NCI-H345 (cell line): ENCODE data around the gene CAMK2N1.
A peak's percentile ranks its signal among the peaks of the same experiment; 100 is the strongest.

Experiments
- DNase-seq: peaks from one replicate; lab custom pipeline; 2025; lab: John Stamatoyannopoulos, UW

The CAMK2N1 gene

DNA sequence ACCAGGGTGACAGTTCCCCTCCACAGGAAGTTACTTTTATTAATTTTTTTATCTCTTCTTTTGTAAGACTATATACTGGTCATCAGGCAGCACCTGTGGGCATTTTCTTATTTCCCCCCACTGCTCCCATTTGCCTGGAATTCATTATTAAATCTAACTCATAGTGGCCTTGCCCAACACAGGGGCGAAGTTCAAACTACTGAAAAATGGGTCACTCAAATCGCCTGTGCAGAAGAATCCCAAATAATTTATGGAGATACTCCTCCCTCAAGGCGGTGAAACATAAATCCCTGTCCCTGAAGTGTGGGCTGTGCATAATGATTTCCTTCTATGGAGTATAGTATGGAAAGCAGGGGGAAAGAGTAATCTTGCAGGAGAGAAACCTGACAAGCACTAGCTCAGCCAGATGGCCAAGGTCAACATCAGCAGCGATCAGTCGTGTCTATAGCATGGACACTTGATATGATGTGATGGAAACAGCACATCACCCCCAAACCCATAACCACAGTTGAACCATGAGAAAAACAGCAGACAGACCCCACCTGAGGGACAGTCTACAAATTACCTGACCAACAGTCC is 7.9 kb downstream of the CAMK2N1 start:
- DNase-seq = no peak

DNA sequence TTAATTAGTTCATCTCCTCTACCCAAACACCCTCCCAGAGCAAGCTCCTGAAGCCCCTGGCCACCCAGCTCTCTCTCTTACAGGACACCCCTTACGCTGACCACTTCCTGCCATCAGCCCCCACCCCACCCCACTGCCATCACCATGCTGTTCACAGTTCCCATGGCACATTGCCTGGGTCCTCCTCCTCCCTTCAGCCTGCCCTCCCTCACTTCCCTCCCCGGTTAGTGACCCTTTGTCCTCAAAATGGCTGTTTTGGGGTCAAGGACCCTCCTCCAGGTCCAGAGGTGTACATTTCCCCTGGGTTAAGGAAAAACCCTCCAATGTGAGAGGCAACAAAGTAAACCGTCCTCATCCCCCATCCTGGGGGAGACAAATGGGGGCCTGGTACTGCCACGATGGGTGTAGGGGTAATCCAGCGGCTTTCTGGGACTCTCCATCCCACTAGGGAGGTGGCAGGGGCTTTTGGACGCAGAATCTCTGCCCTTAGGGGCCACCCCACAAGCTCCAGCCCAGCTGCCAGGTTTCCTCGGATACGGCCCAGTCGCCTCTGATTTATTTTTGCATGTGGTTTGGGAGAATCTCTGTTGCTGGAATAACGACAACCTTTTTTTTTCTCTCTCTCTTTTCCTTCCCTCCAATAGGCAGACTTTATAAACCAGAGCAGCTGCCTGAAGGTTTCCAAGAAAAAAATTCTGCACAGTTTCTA is 8.5 kb downstream of the CAMK2N1 start:
- DNase-seq = no peak

DNA sequence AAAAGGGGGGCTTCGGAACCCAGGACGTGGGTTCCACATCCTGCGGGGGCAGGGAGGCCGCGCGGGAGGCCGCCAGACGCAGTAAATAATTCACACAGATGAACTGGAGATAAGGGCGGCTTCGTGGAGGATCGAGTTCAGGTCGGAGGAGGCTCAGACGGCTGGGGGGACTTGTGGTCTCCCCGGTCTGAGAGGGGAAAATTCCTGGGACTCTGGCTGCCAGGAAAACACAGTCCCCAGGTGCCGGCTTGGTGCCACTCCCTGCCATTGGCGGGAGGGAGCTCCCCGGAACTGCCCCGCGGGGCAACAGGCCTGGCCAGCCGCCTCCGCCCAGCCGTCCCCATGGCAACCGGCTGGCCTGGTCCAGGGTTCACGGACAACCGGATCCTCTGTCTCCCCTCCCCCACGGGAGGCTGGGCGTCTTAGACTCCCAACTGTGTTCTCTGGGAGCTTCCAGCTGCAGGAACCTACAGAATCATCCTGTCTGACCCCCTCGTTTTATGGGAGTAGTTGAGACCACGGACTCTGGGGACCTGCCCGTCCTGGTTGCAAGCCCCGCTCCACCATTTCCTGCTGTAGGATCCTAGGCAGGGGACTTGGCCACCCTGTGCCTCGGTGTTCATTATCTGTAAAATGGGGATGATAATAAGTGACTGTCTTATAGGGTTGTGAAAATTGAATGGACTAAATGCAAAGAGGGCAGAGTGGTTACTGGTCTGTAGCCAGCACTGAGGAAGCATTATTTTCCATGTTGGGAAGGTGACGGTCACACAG is 9.6 kb downstream of the CAMK2N1 start:
- no peak for DNase-seq

DNA sequence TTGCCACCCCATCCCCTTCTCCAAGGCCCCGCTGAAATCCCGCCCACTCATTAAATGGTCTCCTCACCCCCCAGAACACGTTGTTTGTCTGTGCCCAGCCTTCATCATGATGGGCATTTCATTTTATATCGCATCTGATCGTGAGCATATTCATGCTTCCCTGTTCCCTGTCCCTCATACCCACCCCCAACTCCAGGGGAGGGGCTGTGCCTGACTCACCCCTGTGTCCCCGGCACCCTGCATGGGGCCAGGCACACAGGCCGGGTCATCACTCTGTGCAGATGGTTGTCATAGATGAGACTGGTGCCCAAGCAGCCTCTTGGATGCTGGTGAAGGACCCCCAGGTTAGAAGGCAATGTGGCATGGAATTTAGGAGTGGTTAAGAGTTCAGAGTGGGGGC is 11.0 kb downstream of the CAMK2N1 start:
- no peak for DNase-seq

DNA sequence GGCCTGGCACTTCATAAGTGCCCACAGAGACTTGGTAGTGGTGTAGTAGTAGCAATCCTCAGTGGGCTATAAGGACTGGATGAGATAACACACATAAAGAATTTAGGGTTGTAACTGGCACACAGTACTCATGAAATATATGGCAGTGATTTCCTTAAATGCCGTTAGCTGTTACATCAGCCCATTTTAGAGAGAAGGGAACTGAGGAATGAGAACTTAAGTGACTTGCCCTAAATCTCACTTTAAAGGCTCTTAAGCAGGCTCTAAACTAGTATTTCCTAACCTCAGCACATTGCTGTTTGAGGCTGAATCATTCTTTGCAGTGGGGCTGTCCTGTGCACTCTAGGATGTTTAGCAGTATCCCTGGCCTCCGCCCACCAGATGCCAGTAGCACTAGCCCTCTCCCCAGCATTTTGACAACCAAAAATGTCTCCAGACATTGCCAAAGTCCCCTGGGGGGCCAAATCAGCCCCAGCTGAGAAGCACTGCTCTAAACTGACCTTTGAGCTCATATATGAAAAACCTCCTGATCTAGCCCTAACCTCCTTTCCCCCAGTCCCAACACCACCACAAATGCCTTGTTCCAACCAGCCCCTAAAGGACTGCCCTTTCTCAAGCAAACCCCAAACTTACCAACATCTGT is 11.6 kb downstream of the CAMK2N1 start:
- no peak for DNase-seq

DNA sequence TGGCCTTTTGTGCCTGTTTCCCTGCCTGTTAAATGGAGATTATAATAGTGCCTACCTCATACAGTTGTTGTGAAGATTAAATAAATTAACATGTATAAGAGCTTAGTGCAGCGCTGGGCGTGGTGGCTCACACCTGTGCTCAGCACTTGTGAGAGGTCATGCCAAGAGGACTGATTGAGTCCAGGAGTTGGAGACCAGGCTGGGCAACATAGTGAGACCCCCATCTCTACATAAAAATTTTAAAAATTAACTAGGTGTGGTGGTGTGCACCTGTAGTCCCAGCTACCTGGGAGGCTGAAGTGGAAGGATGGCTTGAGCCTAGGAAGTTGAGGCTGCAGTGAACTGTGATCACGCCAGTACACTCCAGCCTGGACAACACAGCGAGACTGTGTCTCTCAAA is 12.1 kb downstream of the CAMK2N1 start:
- DNase-seq = no peak

DNA sequence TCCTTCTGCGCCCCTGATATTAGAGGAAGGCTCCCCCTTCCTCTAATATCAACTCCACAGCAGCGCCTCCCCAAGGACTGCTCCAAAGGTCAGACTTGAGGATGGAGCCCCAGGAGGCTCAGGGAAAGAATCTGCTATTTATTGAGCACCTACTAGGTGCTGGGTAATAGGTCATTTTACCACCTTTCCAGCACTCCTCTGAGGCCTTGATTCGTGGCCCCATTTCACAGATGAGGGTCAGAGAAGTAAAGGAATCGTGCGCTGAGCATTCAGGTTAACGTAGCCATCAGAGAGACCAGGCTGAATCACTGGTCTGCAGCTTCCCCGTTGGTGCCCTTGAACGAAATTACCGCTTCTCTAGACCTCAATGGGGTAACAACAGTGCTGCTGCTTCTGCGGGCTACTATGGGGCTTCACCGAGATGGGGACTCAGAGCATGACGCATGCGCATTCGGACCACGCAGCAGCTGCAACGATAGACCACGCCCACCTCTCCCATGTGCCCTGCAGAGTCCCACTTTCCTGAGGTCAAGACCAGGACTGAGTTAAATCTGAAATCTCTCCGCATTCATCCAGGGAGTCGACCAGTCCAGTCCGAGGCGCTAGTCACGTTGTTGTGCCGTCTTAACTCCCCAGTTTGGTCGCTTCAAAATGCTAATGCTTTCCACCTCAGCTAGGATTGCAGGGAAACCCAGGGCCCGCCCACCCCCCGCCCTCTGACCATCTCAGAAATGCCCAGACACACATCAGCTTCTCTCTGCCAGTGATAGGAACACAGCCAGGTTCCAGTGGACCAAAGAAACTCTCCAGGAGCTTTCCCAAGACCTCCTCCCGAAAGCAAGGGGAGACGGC is 12.9 kb downstream of the CAMK2N1 start:
- no peak for DNase-seq

DNA sequence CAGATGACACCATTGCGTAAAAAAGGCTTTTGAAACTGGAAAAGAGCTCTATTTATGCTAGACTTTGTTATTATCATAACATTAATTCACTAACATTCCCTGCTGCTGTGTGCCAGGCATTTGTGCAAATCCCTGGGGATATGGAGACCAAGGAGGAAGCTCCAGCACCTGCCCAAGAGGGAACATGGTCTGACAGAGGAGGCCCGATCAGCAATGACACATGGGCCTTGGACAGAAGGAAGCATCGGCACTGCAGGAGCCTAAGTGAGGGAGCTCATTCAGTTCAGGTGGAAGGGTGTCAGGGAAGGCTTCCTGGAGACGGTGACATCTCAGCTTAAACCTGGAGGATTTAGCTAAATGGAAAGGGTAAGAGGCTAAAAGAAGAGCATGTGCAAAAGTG is 13.9 kb downstream of the CAMK2N1 start:
- DNase-seq = no peak

DNA sequence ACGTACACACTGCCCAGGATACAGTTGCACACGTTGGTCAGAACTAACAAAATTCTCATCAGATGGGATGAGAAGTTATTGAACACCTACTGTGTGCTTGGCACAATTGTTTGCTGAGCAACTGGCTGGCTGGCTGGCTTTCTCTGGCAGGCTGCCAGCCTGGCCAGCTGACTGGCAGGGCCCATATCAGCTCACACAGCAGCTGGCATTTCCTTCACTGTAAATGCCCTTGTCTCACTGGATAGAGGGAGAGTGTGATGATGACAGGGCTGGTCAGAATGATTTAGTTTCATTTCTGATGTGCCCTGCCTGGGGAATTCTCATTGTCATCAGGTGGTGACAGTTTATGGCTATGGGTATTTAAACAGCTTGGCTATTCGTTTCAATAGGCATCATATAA is 15.8 kb downstream of the CAMK2N1 start:
- DNase-seq = peak; percentile 74

DNA sequence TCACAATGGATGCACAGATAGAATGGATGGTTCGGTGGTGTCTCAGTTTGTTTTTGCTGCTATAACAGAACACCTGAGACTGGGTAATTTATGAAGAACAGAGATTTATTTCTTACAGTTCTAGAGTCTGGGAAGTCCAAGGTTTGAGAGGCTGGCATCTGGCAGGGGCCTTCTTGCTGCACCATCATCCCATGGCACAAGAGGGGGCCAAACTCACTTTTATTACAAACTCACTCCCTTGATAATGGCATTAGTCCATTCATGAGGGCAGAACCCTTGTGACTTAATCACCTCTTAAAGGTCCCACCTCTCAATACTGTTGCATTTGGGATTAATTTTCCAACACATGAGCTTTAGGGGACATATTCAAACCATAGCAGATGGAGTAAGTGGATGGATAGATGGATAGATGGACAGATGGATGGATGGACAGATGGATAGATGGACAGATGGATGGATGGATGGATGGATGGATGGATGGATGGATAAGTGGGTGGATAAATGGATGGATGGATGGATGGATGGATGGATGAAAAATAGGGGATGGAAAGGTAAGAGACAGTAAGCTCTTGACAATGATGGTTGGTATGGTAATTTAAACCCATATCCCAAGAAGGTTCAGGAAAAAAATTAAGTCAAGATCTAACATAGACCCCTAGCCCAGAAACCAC is 16.5 kb downstream of the CAMK2N1 start:
- no peak for DNase-seq

DNA sequence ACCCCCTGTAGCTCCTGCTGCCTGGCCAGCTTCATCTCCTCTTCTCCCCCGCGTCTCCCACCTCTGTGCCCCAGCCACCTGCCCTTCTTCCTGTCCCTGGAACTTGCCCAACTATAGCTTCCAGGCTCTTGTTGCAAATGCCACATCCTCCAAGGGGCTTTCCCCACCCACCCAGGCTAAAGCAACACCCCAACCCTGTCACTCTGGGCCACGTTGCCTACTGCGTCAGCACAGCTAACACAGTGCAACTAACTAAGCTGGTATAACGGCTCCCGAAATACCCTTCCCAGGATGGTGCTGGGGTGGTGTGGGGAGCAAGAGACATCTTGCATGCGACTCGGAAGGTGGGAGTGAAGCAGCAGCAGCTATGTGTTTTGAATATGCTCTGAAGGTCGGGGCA is 19.7 kb downstream of the CAMK2N1 start:
- no peak for DNase-seq

DNA sequence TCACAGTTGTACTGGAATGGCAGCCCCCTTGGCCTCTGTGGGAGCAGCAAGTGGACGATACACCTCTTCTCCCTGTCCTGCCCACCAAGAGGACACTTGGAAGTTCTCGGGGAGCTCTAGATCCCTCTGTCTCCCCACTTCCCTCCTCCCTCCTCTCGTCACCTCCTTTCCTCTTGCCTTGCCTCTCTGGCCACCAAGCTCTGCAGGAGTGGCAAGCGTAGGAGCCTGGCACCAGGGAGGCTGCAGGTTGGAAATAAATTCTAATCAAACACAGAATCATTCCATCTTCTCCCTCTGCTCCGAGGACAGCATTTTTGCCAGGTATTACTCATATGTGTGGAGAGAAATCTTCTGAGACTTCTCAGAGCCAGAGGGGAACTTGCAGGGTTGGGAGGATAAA is 20.8 kb downstream of the CAMK2N1 start:
- DNase-seq = no peak

DNA sequence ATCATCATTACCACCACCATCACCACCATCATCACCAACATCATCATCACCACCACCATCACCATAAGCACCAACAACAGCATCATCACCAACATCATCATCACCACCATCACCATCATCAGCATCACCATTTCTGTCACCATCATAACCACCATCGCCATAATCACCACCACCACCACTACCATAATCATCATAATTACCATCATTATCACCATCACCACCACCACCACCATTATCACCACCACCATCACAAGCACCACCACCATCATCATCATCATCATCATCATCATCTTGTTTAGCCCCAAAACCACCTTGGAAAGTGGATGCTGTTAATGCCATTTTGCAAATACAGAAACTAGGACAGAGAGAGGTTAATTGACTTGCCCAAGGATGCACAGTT is 22.5 kb downstream of the CAMK2N1 start:
- DNase-seq = no peak

DNA sequence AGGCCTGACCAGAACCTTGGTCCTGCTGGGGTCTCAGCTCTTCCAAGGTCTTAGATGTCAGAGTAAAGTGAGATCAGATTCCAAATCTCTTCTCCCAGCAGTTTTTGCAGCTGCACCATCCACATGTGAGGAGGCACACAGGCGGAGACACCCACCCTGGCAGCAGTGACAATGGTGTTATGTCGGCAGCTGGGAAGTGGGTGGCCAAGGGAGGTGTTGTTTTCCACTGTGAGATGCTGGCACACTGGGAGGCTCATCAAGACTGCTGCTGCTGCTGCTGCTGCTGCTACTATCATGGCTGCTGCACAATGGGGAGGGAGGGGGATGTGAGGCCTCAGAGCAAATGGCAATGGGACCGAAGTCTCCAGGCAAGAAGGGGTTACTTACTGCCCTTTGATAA is 23.6 kb downstream of the CAMK2N1 start:
- DNase-seq = no peak

DNA sequence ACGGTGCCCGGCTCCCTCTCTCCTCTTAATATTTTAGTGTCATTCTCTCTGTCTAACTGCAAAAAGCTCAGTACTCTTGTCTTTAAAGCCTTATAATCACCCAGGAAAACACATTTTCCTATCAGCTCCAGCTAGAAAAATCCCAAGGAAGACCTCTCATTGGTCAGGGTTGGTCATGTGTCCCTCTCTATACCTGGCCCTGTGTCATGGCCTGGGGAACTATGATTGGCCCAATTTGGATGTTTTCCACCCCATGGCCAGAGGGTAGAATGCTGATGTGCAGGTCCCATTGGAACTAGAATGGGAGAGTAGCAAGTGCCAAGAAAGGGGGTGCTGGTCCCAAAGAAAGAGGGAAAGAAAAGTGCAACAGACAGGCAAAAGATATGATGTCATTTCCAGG is 27.3 kb downstream of the CAMK2N1 start:
- no peak for DNase-seq

DNA sequence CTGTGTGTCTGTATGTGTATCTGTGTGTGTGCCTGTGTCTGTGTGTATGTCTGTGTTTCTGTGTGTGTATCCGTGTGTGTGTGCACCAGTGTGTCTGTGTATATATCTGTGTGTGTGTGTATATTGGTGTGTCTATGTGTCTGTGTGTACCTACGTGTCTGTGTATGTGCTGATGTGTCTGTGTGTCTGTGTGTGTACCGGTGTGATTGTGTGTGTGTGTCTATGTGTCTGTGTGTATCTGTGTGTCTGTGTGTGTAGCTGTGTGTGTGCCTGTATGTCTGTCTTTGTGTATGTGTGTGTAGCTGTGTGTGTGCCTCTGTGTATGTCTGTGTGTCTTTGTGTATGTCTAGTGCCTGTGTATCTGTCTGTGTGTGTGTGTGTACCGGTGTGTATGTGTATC is 32.0 kb downstream of the CAMK2N1 start:
- DNase-seq = no peak

DNA sequence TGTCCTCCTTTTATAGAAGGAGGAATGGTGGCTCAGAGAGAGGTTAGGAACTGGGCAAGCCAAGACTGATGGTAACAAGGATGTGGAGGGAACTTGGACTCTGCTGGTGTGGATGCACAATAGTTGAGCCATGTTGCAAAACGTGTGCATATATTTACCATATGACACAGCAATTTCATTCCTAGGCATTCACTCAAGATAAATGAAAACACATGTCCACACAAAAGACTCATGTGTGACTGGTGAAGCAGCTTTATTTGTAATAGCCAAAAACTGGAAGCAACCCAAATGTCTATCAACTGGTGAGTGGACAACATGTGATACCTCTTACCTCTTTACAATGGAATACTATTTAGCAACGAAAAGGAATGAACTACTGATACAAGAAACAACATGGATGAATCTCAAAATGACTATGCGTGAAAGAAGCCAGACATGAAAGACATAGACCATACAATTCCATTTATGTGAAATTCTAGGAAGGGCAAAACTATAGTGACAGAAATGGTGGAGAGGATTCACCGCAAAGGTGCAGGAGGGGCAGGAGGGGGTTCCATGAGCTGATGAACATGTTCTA is 36.2 kb downstream of the CAMK2N1 start:
- no peak for DNase-seq

DNA sequence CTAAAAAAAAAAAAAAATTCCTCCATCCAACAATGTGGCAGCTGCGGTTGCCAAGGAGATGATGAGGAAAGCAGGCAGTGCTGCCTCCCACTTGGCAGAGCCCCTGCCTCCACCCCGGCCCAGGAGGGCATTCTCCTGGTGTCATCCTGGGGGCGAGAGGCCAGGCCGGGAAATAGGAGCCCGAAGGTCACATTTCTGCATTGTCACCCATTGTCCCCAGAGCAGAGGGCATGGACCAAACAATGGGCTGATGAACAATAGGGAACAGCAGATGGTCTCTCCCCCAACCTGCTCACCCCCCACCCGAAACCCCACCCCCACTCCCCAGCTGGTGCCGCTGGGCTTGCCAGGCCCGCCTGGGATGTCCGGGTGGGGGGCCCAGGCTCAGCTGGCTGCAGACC is 37.3 kb downstream of the CAMK2N1 start:
- DNase-seq = no peak

DNA sequence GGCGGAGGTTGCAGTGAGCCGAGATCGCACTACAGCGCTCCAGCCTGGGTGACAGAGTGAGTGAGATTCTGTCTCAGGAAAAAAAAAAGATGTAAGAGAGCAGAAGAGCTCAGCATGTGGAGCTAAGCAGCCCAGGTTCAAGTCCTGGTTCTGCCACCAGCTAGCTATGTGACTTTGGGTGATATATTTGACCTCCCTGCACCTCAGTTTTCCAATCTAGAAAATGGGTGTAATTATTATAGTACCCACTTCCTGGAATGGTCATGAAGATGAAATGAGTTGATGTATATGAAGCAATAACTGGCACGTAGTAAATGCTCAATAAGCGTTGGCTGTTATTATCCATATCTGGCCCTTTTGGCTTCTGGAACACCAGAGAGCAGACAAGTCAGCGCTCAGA is 38.2 kb downstream of the CAMK2N1 start:
- DNase-seq = no peak

DNA sequence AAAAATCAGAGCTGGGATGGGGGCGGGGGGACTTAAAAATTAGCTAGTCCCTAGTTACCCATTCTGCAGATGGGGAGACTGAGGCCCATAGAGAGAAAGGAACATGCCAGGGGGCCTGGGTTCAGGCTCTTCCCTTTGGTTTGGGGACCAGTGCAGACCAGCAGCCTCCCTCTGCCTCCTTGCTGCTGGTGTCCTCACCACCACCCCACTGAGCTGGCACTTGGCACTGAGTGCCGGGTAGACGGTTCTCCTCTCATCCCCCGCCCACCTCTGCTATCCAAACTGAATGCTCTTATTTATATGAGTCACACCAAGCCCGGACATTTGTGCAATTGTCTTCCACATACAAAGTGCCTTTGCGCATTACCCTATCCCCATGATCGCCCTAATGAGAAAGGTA is 39.2 kb downstream of the CAMK2N1 start:
- no peak for DNase-seq

DNA sequence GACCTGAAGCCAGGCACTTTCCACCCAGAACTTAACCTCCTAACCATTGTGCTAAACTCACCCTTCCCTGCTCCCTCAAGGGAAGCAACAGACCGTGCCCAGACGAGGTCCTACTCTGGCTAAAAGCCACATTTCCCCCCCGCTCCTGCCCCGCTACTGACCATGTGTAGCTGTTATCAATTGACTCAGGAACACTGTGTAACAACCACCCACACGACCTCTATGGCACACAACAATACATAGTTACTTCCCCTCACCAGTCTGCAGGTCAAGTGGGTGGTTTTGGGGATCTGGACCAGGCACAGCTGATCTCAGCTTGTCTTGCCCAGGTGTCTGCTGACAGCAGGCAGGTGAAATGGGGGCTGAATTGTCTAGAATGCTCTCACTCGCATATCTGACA is 40.1 kb downstream of the CAMK2N1 start:
- DNase-seq = no peak
